ENCODE data around the gene ZNF750.

DNA sequence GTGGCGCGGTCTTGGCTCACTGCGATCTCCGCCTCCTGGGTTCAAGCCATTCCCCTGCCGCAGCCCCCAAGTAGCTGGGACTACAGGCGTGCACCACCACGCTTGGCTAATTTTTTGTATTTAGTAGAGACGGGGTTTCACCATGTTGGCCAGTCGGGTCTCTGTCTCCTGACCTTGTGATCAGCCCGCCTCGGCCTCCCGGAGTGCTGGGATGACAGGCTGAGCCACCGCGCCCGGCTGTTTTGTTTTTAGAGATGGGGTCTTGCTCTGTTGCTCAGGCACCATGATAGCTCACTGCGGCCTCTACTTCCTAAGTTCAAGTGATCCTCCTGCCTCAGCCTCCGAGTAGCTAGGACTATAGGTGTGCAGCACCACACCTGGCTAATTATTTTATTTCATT lies 27.2 kb downstream of the ZNF750 start:
- TF ChIP-seq EGR1 (IDR thresholded peaks at IDR 0.05), result no peak
- no peak for TF ChIP-seq CREB1 (IDR thresholded peaks at IDR 0.05; ENCODE audit: low read depth)
- no peak for TF ChIP-seq TEAD4 (IDR thresholded peaks at IDR 0.05)
- no peak for TF ChIP-seq CEBPB (IDR thresholded peaks at IDR 0.05)
- no peak for TF ChIP-seq TAF1 (IDR thresholded peaks at IDR 0.05; ENCODE audit: low read depth)
- TF ChIP-seq EP300 (IDR thresholded peaks at IDR 0.05; ENCODE audit: borderline replicate concordance), result no peak
- no peak for TF ChIP-seq ZBTB7A (IDR thresholded peaks at IDR 0.05; ENCODE audit: low read depth)
- no peak for TF ChIP-seq NFIC (IDR thresholded peaks at IDR 0.05)
- TF ChIP-seq, protein P1, sequence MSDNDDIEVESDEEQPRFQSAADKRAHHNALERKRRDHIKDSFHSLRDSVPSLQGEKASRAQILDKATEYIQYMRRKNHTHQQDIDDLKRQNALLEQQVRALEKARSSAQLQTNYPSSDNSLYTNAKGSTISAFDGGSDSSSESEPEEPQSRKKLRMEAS (IDR thresholded peaks at IDR 0.05), result no peak
- no peak for TF ChIP-seq RAD21 (IDR thresholded peaks at IDR 0.05; ENCODE audit: low read depth)
